H9 (cell line): Measurements from ENCODE around the gene GSTT2B. TPM values are rescaled to one million over a fixed set of nuclear protein-coding genes. Genes with fewer than 3 reads are reported as not detected.

Experiments used
- DNase-seq: peaks from one replicate; pipeline ENCODE4 v3.0.0-alpha.2; 2017
- H2AFZ ChIP-seq: one replicate; pipeline ENCODE4 v1.6.1; 2013; ENCODE audit warnings: mild to moderate bottlenecking, low read length, control low read depth, moderate library complexity
- H2AK5ac ChIP-seq: 2 replicates; pipeline ENCODE4 v1.6.1; 2013; ENCODE audit warnings: low read length, control low read depth, mixed read lengths; ENCODE audit not compliant: insufficient read length
- H2BK120ac ChIP-seq: one replicate; pipeline ENCODE4 v1.6.1; 2013; ENCODE audit warnings: low read depth, mild to moderate bottlenecking, low read length, control low read depth, inconsistent platforms; ENCODE audit not compliant: poor library complexity, severe bottlenecking
- H2BK12ac ChIP-seq: 2 replicates; pipeline ENCODE4 v1.6.1; 2013; ENCODE audit warnings: low read length, control low read depth, mixed read lengths, low read depth; ENCODE audit not compliant: insufficient read length
- H2BK15ac ChIP-seq: 2 replicates; pipeline ENCODE4 v1.6.1; 2013; ENCODE audit warnings: low read depth, low read length, control low read depth
- H2BK20ac ChIP-seq: one replicate; pipeline ENCODE4 v1.6.1; 2013; ENCODE audit warnings: low read depth, mild to moderate bottlenecking, low read length, control low read depth, inconsistent platforms; ENCODE audit not compliant: poor library complexity, severe bottlenecking
- H2BK5ac ChIP-seq: 2 replicates; pipeline ENCODE4 v1.6.1; 2013; ENCODE audit warnings: low read length, control low read depth, mixed read lengths; ENCODE audit not compliant: insufficient read length
- H3K14ac ChIP-seq: 2 replicates; pipeline ENCODE4 v1.6.1; 2013; ENCODE audit warnings: low read length, control low read depth; ENCODE audit not compliant: insufficient read depth
- H3K18ac ChIP-seq: 2 replicates; pipeline ENCODE4 v1.6.1; 2013; ENCODE audit warnings: low read depth, mild to moderate bottlenecking, mixed read lengths, low read length, control low read depth; ENCODE audit not compliant: insufficient read length
- H3K23ac ChIP-seq: 2 replicates; pipeline ENCODE4 v1.6.1; 2013; ENCODE audit warnings: low read length, control low read depth, mixed read lengths, low read depth; ENCODE audit not compliant: insufficient read length
- H3K23me2 ChIP-seq: 2 replicates; pipeline ENCODE4 v1.6.1; 2013; ENCODE audit warnings: low read depth, mild to moderate bottlenecking, mixed read lengths, low read length, control low read depth; ENCODE audit not compliant: insufficient read length, poor library complexity, severe bottlenecking
- H3K27ac ChIP-seq: 2 replicates; pipeline ENCODE4 v1.5.1; 2013; ENCODE audit warnings: low read length, control low read depth, mixed read lengths, low read depth; ENCODE audit not compliant: insufficient read length
- H3K27me3 ChIP-seq: 2 replicates; pipeline ENCODE4 v1.6.1; 2013; ENCODE audit warnings: low read length, control low read depth, inconsistent platforms; ENCODE audit not compliant: insufficient read depth
- H3K4ac ChIP-seq: 2 replicates; pipeline ENCODE4 v1.6.1; 2013; ENCODE audit warnings: low read depth, mild to moderate bottlenecking, control low read depth, inconsistent platforms, low read length, moderate library complexity
- H3K4me1 ChIP-seq: 2 replicates; pipeline ENCODE4 v1.6.1; 2013; ENCODE audit warnings: low read length, control low read depth, inconsistent platforms; ENCODE audit not compliant: insufficient read depth
- H3K4me2 ChIP-seq: 2 replicates; pipeline ENCODE4 v1.6.1; 2013; ENCODE audit warnings: low read length, control low read depth, mixed read lengths; ENCODE audit not compliant: insufficient read length, insufficient read depth
- H3K56ac ChIP-seq: 2 replicates; pipeline ENCODE4 v1.6.1; 2013; ENCODE audit warnings: low read depth, mild to moderate bottlenecking, mixed read lengths, low read length, control low read depth; ENCODE audit not compliant: insufficient read length
- H3K79me1 ChIP-seq: 2 replicates; pipeline ENCODE4 v1.6.1; 2013; ENCODE audit warnings: low read depth, mild to moderate bottlenecking, moderate library complexity, low read length, control low read depth, inconsistent platforms; ENCODE audit not compliant: insufficient read depth, poor library complexity, severe bottlenecking
- H3K79me2 ChIP-seq: 2 replicates; pipeline ENCODE4 v1.6.1; 2013; ENCODE audit warnings: low read length, control low read depth, inconsistent platforms; ENCODE audit not compliant: insufficient read depth
- H3K9ac ChIP-seq: 2 replicates; pipeline ENCODE4 v1.6.1; 2013; ENCODE audit warnings: low read length, control low read depth, mixed read lengths; ENCODE audit not compliant: insufficient read length; ENCODE audit errors: extremely low read depth
- H3K9me3 ChIP-seq: one replicate; pipeline ENCODE4 v1.6.1; 2013; ENCODE audit warnings: low read depth, low read length, inconsistent platforms; ENCODE audit not compliant: control insufficient read depth
- H3T11ph ChIP-seq: one replicate; pipeline ENCODE4 v1.6.1; 2013; ENCODE audit warnings: mild to moderate bottlenecking, low read length, control low read depth, inconsistent platforms
- H4K20me1 ChIP-seq: one replicate; pipeline ENCODE4 v1.6.1; 2013; ENCODE audit not compliant: control insufficient read depth, insufficient read length, insufficient read depth
- H4K5ac ChIP-seq: 2 replicates; pipeline ENCODE4 v1.6.1; 2013; ENCODE audit warnings: low read depth, mild to moderate bottlenecking, mixed read lengths, low read length, control low read depth; ENCODE audit not compliant: insufficient read length
- H4K8ac ChIP-seq: replicated peaks from 2 replicates; pipeline ENCODE4 v1.6.1; 2013; ENCODE audit warnings: low read length, control low read depth, mixed read lengths, low read depth; ENCODE audit not compliant: insufficient read length
- H4K91ac ChIP-seq: 2 replicates; pipeline ENCODE4 v1.6.1; 2013; ENCODE audit warnings: low read depth, mild to moderate bottlenecking, moderate library complexity, mixed read lengths, low read length, control low read depth; ENCODE audit not compliant: insufficient read length
- H3K27ac Mint-ChIP-seq, 3 experiments: 2 replicates in 2 of 3; 3 replicates in 1 of 3; pipeline ENCODE4 v1.8.0; 2020 to 2021; ENCODE audit warnings: mixed read lengths in 3 of 3, mild to moderate bottlenecking in 1 of 3, moderate library complexity in 1 of 3
- H3K27me3 Mint-ChIP-seq: 2 replicates; pipeline ENCODE4 v1.8.0; 2021; ENCODE audit warnings: low read depth, mild to moderate bottlenecking, moderate library complexity, mixed read lengths
- H3K36me3 Mint-ChIP-seq, 3 experiments: 2 replicates in 2 of 3; 3 replicates in 1 of 3; pipeline ENCODE4 v1.8.0; 2020 to 2021; ENCODE audit warnings: low read depth in 3 of 3, mixed read lengths in 3 of 3; ENCODE audit not compliant: insufficient read depth in 1 of 3
- H3K4me1 Mint-ChIP-seq, 2 experiments: 2 replicates each; pipeline ENCODE4 v1.8.0; 2020; ENCODE audit warnings: mixed read lengths in 2 of 2
- H3K4me3 Mint-ChIP-seq, 2 experiments: 2 replicates in 1 of 2; 3 replicates in 1 of 2; pipeline ENCODE4 v1.8.0; 2020 to 2021; ENCODE audit warnings: mild to moderate bottlenecking in 2 of 2, mixed read lengths in 2 of 2, moderate library complexity in 1 of 2
- H3K9me3 Mint-ChIP-seq, 2 experiments: 2 replicates in 1 of 2; 3 replicates in 1 of 2; pipeline ENCODE4 v1.8.0; 2020; ENCODE audit warnings: mild to moderate bottlenecking in 2 of 2, mixed read lengths in 2 of 2, moderate library complexity in 1 of 2
- CTCF ChIP-seq: fragments of 200-600 bp; sonication (generic); conservative IDR thresholded peaks from 3 replicates; pipeline ENCODE4 v1.8.0; 2021; ENCODE audit warnings: antibody characterized with exemption, mild to moderate bottlenecking
- WGBS: extraction: QIAGEN DNeasy Blood & Tissue Kit; methylation state at CpG from one replicate; pipeline ENCODE4 v1.1.7; 2013; ENCODE audit warnings: missing lambda C conversion rate, low lambda C conversion rate, mixed read lengths; ENCODE audit not compliant: insufficient read length; ENCODE audit errors: extremely low coverage; 5-methylcytosine and 5-hydroxymethylcytosine counted together
- total RNA-seq: library from RNA; stranded (reverse); gene quantifications from 2 replicates; pipeline ENCODE4 v1.2.1, GENCODE V29; 2021

Gene GSTT2B
- total RNA-seq, 1 experiment from 2014 or later, result 4.5 TPM

DNA sequence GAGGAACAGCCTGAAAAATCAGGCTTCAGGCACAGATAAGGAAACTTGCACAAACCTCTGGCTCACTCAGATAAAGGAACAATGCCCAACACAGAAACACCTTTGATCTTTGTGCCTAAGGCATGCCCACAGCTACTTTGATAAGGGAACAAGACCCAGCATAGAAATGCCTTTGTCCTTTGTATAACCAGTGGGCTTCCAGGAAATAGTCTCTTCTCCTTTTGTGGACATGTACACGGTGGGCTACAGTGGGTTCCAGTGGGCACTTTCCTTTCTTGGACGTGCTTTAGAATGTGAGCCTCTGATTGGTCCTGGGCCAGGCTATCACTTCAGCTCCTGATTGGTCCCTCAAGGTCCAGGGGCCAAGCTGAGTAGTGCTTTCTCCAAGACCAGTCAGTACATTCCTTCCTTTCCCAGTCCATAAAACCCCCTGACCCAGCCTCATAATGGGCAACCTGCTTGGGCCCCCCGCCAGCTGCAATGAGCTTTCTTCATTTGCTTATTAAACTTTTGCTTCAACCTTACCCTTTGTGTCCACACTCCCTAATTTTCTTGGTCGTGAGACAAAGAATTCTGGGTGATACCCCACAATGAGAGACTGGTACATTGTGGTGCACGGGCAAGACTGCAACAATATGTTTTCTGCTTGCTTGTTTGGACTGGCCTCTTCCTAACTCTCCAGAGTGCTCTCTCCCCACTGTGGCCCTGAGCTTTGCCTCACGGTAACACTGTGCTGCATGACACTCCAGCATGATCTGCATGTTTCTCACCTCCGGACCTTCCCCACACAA is 48.4 kb upstream of the GSTT2B start:
- Histone ChIP-seq H3K14ac (no peak overlapping the region), H3K23ac (no peak overlapping the region), H2BK5ac (no peak overlapping the region), H3K4me2 (no peak overlapping the region), H2BK15ac (no peak overlapping the region), H3K4ac (no peak overlapping the region), H2BK12ac (no peak overlapping the region), H3K79me1 (no peaks in the 10 kb centered on the region), H2BK120ac (no peak overlapping the region), H4K91ac (no peak overlapping the region), H3K79me2 (peaks cover 5% of the 10 kb centered on the region; the same call in 1 of the 2 replicates), H3K27ac (no peak overlapping the region), H3K23me2 (peaks cover 5% of the 10 kb centered on the region), H3K4me1 (no peaks in the 10 kb centered on the region; the same call in 1 of the 2 replicates), H3K9me3 (no peaks in the 10 kb centered on the region), H2AFZ (no peak overlapping the region), H3K27me3 (no peaks in the 10 kb centered on the region; the same call in 1 of the 2 replicates), H4K8ac (no peak overlapping the region), H3K18ac (no peak overlapping the region), H3K56ac (no peak overlapping the region), H3K9ac (no peak overlapping the region), H4K5ac (no peak overlapping the region), H4K20me1 (no peaks in the 10 kb centered on the region), H3T11ph (no peak overlapping the region), H2AK5ac (no peak overlapping the region), H2BK20ac (no peak overlapping the region)
- no peak for TF ChIP-seq CTCF
- peaks cover 6% of the 10 kb centered on the region for H3K27me3 Mint-ChIP-seq
- no peak overlapping the region for H3K4me3 Mint-ChIP-seq
- H3K27ac Mint-ChIP-seq, result no peak overlapping the region; a peak in 1 of 7 replicates
- no peak for DNase-seq
- WGBS, result no CpG with 5 or more reads among the region's 7 CpGs
- peaks cover 10 to 13% of the 10 kb centered on the region in 2 experiments for H3K4me1 Mint-ChIP-seq
- peaks cover 0 to 4% of the 10 kb centered on the region in 2 experiments; a peak in 2 of 5 replicates for H3K9me3 Mint-ChIP-seq
- no peaks in the 10 kb centered on the region; a peak in 3 of 7 replicates for H3K36me3 Mint-ChIP-seq
